HepG2 (cell line): ENCODE data around the gene ZNF618. TPM values are rescaled to one million over a fixed set of nuclear protein-coding genes. Genes with fewer than 3 reads are reported as not detected.

Source experiments
- ATAC-seq: fragments of 200-7000 bp; cut with Tn5 transposase; 3 replicates; pipeline ENCODE4 v1.9.1; 2020; ENCODE audit warnings: mild to moderate bottlenecking, moderate library complexity
- BruUV-seq: library from RNA; stranded (reverse); fragments of 400-500 nt; replicated peaks from 2 replicates; lab custom pipeline; 2021; lab: Mats Ljungman, UMichigan
- CTCF ChIA-PET: fragments of 300-600 bp; formaldehyde crosslinking; extraction: SDS; loops from one replicate; lab custom pipeline; 2021; ENCODE audit warnings: low total read pairs, inconsistent platforms, low intra/inter-chr PET ratio; lab: Yijun Ruan, JAX
- POLR2A ChIA-PET: fragments of 350-600 bp; sonication (Branson Sonifier 250); formaldehyde crosslinking; loops from one replicate; lab custom pipeline; 2020; ENCODE audit warnings: antibody characterized with exemption, inconsistent platforms; lab: Yijun Ruan, JAX
- DNase-seq: peaks from one replicate; pipeline ENCODE4 v3.0.0-alpha.2; 2015; ENCODE audit warnings: low spot score
- FAIRE-seq: peaks from 3 replicates; lab custom pipeline; 2011; peaks lifted over from hg19 to GRCh38; lab: Jason Lieb, UNC
- H2AFZ ChIP-seq: one replicate; pipeline ENCODE4 v1.6.1; 2011; ENCODE audit warnings: low read length, inconsistent platforms
- H3K27ac ChIP-seq: fragments of 300-600 bp; 3 replicates; pipeline ENCODE4 v1.8.0; 2011; ENCODE audit warnings: mixed run types, mild to moderate bottlenecking, mixed read lengths, low read length, inconsistent platforms; ENCODE audit not compliant: insufficient read depth; ENCODE audit errors: extremely low read length
- H3K27me3 ChIP-seq, 2 experiments: fragments of 200-600 bp in 1 of 2; 2 replicates in 1 of 2; 3 replicates in 1 of 2; pipeline versions ENCODE4 v1.6.0 to v1.8.0; 2011; ENCODE audit warnings: low read length in 2 of 2, mild to moderate bottlenecking in 2 of 2, moderate library complexity in 2 of 2, inconsistent platforms in 1 of 2; ENCODE audit not compliant: insufficient read depth in 2 of 2, control insufficient read depth in 1 of 2
- H3K36me3 ChIP-seq, 2 experiments: fragments of 200-600 bp in 1 of 2; replicated peaks in 1 of 2; 2 replicates in 1 of 2; 3 replicates in 1 of 2; pipeline versions ENCODE4 v1.5.1 to v1.8.0; 2011; ENCODE audit warnings: low read length in 2 of 2, inconsistent platforms in 1 of 2; ENCODE audit not compliant: insufficient read depth in 2 of 2, control insufficient read depth in 1 of 2
- H3K4me1 ChIP-seq: 2 replicates; pipeline ENCODE4 v1.5.1; 2012; ENCODE audit warnings: low read length, inconsistent platforms; ENCODE audit not compliant: insufficient read depth
- H3K4me2 ChIP-seq: 2 replicates; pipeline ENCODE4 v1.6.0; 2011; ENCODE audit warnings: low read depth, low read length, inconsistent platforms
- H3K4me3 ChIP-seq, 3 experiments: fragments of 200-600 bp in 1 of 3; sonication (generic), shearing (Covaris generic) in 1 of 3; replicated peaks in 1 of 3; 2 replicates each; pipeline ENCODE4 v1.5.1; 2011 to 2016; ENCODE audit warnings: low read length in 3 of 3, inconsistent platforms in 2 of 3, low read depth in 2 of 3, mild to moderate bottlenecking in 2 of 3, control low read depth in 1 of 3, mixed read lengths in 1 of 3; ENCODE audit not compliant: insufficient read depth in 1 of 3
- H3K79me2 ChIP-seq: one replicate; pipeline ENCODE4 v1.6.1; 2011; ENCODE audit warnings: low read length, inconsistent platforms; ENCODE audit not compliant: insufficient read depth
- H3K9ac ChIP-seq: 2 replicates; pipeline ENCODE4 v1.6.0; 2011; ENCODE audit warnings: mild to moderate bottlenecking, low read depth, low read length, inconsistent platforms; ENCODE audit not compliant: insufficient read depth
- H3K9me3 ChIP-seq: 2 replicates; pipeline ENCODE4 v1.5.1; 2012; ENCODE audit warnings: mild to moderate bottlenecking, low read length
- H4K20me1 ChIP-seq: 2 replicates; pipeline ENCODE4 v1.6.0; 2011; ENCODE audit warnings: inconsistent platforms, mild to moderate bottlenecking, low read length, moderate library complexity; ENCODE audit not compliant: insufficient read depth
- ZNF337 ChIP-seq: sonication (generic); formaldehyde crosslinking; IDR thresholded peaks from 2 replicates; pipeline ENCODE4 v1.5.1; 2020; ENCODE audit warnings: missing genetic modification reagents, low read depth, mild to moderate bottlenecking, borderline replicate concordance
- WGBS: methylation state at CpG from one replicate; pipeline ENCODE4 v1.1.6; 2017; ENCODE audit warnings: low lambda C conversion rate; 5-methylcytosine and 5-hydroxymethylcytosine counted together
- in situ Hi-C: cut with HindIII; loops from 2 replicates; pipeline ENCODE4 v1.10.0; 2017; ENCODE audit warnings: low pct_unique_long_range_greater_than_20kb; ENCODE audit not compliant: extremely low pct_ligation_motif_present
- intact Hi-C: fragments of 100-400 bp; cut with micrococcal nuclease; formaldehyde crosslinking; loops from one replicate; pipeline ENCODE4 v1.10.0; 2022; ENCODE audit not compliant: unreplicated experiment
- polyA plus RNA-seq, 8 experiments: library from polyadenylated mRNA; depleted of rRNA in 3 of 8; stranded (reverse) in 7 of 8; unstranded in 1 of 8; fragments of >200 nt; fragmentation: Illumina TruSeq in 4 of 8; extraction: Trizol in 4 of 8; gene quantifications; 2 replicates each; pipeline versions ENCODE4 v1.2.1 to v1.2.3, GENCODE V29; 2011 to 2016; ENCODE audit warnings: low read depth in 4 of 8, missing spikeins in 1 of 8, mixed read lengths in 1 of 8; ENCODE audit not compliant: insufficient read depth in 1 of 8
- total RNA-seq, 5 experiments: library from RNA; depleted of rRNA; stranded (reverse); fragments of >200 nt; fragmentation: Illumina TruSeq; extraction: Trizol; gene quantifications; 2 replicates each; pipeline ENCODE4 v1.2.3, GENCODE V29; 2016; ENCODE audit warnings: low read depth in 1 of 5
- TF ChIP-seq, protein P1 (sequence below): IDR thresholded peaks from 2 replicates; pipeline ENCODE4 v1.6.1; 2016; ENCODE audit warnings: missing compliant biosample characterization, missing genetic modification reagents, borderline replicate concordance
- TF ChIP-seq, protein P2 (sequence below): sonication (generic); formaldehyde crosslinking; IDR thresholded peaks from 2 replicates; pipeline ENCODE4 v1.5.0; 2020; ENCODE audit warnings: mild to moderate bottlenecking, missing genetic modification reagents, borderline replicate concordance
- TF ChIP-seq, protein P3 (sequence below): sonication (generic); formaldehyde crosslinking; IDR thresholded peaks from 2 replicates; pipeline ENCODE4 v1.4.0; 2020; ENCODE audit warnings: missing genetic modification reagents, mild to moderate bottlenecking, borderline replicate concordance

ZNF618 gene
- total and polyA plus RNA-seq, 2 of the 13 experiments (the other 11 are each of a cell fraction or from before 2014, with no cell fraction given) = 0.07 TPM

DNA sequence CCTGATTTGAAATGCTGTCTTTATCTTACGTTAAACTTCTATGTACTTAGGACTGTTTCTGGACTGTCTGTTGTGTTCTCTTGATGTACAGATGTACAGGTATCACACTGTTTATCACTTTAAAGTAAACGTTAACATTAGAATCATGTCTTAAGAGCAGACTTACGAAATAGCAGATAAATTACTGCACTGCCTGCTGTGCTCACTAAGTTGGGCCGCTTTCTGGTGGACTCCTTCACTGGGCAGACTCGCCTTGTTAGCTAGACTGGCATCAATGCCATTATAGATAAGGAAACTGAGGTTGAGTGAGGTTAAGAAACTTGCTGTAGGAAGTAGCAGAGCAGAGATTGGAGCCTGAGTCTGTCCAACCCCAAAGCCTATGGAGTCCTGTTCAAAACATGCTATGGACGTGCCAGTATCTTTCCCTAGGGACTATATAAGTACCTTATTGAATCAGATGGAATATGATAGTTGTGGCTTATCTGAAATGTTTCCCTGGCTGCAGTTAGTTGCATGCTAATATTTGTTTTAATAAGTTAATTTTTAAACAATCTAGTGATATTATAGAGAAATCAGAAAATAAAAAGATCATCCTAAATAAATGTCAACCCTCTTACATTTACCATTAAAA is 16.9 kb downstream of the ZNF618 start (continued):
- TF ChIP-seq, protein P1, sequence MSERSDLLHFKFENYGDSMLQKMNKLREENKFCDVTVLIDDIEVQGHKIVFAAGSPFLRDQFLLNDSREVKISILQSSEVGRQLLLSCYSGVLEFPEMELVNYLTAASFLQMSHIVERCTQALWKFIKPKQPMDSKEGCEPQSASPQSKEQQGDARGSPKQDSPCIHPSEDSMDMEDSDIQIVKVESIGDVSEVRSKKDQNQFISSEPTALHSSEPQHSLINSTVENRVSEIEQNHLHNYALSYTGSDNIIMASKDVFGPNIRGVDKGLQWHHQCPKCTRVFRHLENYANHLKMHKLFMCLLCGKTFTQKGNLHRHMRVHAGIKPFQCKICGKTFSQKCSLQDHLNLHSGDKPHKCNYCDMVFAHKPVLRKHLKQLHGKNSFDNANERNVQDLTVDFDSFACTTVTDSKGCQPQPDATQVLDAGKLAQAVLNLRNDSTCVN (CRISPR knock-in tag) = no peak
- TF ChIP-seq, protein P2, sequence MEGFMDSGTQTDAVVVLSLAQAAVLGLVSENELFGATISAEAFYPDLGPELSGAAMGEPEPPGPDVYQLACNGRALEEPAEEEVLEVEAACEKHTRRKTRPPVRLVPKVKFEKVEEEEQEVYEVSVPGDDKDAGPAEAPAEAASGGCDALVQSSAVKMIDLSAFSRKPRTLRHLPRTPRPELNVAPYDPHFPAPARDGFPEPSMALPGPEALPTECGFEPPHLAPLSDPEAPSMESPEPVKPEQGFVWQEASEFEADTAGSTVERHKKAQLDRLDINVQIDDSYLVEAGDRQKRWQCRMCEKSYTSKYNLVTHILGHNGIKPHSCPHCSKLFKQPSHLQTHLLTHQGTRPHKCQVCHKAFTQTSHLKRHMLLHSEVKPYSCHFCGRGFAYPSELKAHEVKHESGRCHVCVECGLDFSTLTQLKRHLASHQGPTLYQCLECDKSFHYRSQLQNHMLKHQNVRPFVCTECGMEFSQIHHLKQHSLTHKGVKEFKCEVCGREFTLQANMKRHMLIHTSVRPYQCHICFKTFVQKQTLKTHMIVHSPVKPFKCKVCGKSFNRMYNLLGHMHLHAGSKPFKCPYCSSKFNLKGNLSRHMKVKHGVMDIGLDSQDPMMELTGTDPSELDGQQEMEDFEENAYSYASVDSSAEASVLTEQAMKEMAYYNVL (CRISPR knock-in tag) = no peak
- TF ChIP-seq, protein P3, sequence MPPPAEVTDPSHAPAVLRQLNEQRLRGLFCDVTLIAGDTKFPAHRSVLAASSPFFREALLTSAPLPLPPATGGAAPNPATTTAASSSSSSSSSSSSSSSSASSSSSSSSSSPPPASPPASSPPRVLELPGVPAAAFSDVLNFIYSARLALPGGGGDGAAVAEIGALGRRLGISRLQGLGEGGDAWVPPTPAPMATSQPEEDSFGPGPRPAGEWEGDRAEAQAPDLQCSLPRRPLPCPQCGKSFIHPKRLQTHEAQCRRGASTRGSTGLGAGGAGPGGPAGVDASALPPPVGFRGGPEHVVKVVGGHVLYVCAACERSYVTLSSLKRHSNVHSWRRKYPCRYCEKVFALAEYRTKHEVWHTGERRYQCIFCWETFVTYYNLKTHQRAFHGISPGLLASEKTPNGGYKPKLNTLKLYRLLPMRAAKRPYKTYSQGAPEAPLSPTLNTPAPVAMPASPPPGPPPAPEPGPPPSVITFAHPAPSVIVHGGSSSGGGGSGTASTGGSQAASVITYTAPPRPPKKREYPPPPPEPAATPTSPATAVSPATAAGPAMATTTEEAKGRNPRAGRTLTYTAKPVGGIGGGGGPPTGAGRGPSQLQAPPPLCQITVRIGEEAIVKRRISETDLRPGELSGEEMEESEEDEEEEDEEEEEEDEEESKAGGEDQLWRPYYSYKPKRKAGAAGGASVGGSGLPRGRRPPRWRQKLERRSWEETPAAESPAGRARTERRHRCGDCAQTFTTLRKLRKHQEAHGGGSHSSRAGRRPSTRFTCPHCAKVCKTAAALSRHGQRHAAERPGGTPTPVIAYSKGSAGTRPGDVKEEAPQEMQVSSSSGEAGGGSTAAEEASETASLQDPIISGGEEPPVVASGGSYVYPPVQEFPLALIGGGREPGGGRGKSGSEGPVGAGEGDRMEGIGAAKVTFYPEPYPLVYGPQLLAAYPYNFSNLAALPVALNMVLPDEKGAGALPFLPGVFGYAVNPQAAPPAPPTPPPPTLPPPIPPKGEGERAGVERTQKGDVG (CRISPR knock-in tag) = no peak

GRCh38 chr9:113894166-113894565 is 18.1 kb downstream of the ZNF618 start:
- BruUV-seq = no TSS peak
- intact Hi-C loops = no loop called here
- DNase-seq (no peak), ATAC-seq (no peak), FAIRE-seq (no peak)
- H3K36me3 ChIP-seq = no peaks in the 10 kb centered on the region
- ChIA-PET CTCF (no interaction called here), POLR2A (no interaction called here)
- H2AFZ ChIP-seq = no peak overlapping the region
- H3K9ac ChIP-seq = no peak overlapping the region
- H3K27me3 ChIP-seq = peaks cover 0 to under 1% of the 10 kb centered on the region in 2 experiments; a peak in 2 of 5 replicates
- H3K4me2 ChIP-seq = no peak overlapping the region
- H3K9me3 ChIP-seq = no peaks in the 10 kb centered on the region
- in situ Hi-C loops = no loop called here
- H3K4me3 ChIP-seq = no peak overlapping the region
- no peak overlapping the region for H3K27ac ChIP-seq
- 78% methylated on average over 1 of the region's 1 CpG for WGBS
- no peaks in the 10 kb centered on the region for H3K4me1 ChIP-seq
- no peaks in the 10 kb centered on the region for H3K79me2 ChIP-seq
- no peaks in the 10 kb centered on the region for H4K20me1 ChIP-seq
- no peak for TF ChIP-seq ZNF337
